ENCODE data around the gene ATP7B. TPM values are rescaled to one million over a fixed set of nuclear protein-coding genes. Genes with fewer than 3 reads are reported as not detected.
"Not testable (repeated sequence)": the region's sequence is repeated elsewhere in the genome, so short reads cannot be mapped to it uniquely, and the experiment has no call there.

ATP7B gene
- total RNA-seq, 1 donor from 2014 or later = 3.8 TPM

GRCh38 chr13:52043675-52044074 is 32.4 kb upstream of the ATP7B start:
- no peak overlapping the region for H3K27ac ChIP-seq (replicated peaks)
- peaks cover 7% of the 10 kb centered on the region for H3K9me3 ChIP-seq (replicated peaks)
- no peak overlapping the region for H3K4me3 ChIP-seq
- H3K36me3 ChIP-seq = no peaks in the 10 kb centered on the region
- no peaks in the 10 kb centered on the region for H3K27me3 ChIP-seq (ENCODE audit: low read depth)
- no peaks in the 10 kb centered on the region for H3K4me1 ChIP-seq
- DNase-seq = no peak
- intact Hi-C loops (cut with micrococcal nuclease) = no loop called here
- TF ChIP-seq, protein P1, sequence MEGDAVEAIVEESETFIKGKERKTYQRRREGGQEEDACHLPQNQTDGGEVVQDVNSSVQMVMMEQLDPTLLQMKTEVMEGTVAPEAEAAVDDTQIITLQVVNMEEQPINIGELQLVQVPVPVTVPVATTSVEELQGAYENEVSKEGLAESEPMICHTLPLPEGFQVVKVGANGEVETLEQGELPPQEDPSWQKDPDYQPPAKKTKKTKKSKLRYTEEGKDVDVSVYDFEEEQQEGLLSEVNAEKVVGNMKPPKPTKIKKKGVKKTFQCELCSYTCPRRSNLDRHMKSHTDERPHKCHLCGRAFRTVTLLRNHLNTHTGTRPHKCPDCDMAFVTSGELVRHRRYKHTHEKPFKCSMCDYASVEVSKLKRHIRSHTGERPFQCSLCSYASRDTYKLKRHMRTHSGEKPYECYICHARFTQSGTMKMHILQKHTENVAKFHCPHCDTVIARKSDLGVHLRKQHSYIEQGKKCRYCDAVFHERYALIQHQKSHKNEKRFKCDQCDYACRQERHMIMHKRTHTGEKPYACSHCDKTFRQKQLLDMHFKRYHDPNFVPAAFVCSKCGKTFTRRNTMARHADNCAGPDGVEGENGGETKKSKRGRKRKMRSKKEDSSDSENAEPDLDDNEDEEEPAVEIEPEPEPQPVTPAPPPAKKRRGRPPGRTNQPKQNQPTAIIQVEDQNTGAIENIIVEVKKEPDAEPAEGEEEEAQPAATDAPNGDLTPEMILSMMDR (IDR thresholded peaks at IDR 0.05; ENCODE audit: borderline replicate concordance) = no peak

GRCh38 chr13:52036037-52036436 is 24.8 kb upstream of the ATP7B start:
- H3K27ac ChIP-seq (replicated peaks) = no peak overlapping the region
- H3K9me3 ChIP-seq (replicated peaks) = no peaks in the 10 kb centered on the region
- TF ChIP-seq, protein P1 (IDR thresholded peaks at IDR 0.05; ENCODE audit: borderline replicate concordance) = no peak
- no peaks in the 10 kb centered on the region for H3K4me1 ChIP-seq
- H3K27me3 ChIP-seq (ENCODE audit: low read depth) = no peaks in the 10 kb centered on the region
- no peaks in the 10 kb centered on the region for H3K36me3 ChIP-seq
- intact Hi-C loops (cut with micrococcal nuclease) = no loop called here
- no peak for DNase-seq
- H3K4me3 ChIP-seq = no peak overlapping the region

DNA sequence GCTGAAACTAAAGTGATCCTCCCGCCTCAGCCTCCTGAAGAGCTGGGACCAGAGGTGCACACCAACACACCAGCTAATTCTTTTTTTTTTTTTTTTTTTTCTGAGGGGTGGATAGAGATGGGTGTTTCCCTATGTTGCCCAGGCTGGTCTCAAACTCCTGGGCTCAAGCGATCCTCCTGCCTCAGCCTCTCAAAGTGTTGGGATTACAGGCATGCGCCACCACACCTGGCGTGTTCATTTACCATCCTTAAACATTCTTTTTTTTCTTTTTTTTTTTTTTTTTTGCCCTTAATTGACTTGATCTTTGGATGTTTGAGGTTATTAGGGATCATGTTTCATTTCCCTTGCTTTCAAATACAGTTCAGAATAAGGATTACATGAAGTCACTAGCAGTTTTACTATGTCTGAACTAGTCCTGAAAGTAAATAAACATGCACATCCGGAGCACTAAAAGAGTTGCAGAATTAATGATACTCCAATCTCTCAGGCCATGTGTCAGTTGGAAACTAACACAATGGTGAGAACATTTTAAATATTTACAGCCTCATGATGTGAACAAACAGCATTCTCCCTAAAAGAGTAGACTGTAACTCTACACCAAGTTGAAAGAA is 23.5 kb upstream of the ATP7B start:
- TF ChIP-seq, protein P1 (IDR thresholded peaks at IDR 0.05; ENCODE audit: borderline replicate concordance) = no peak
- no peak for DNase-seq
- no peaks in the 10 kb centered on the region for H3K27me3 ChIP-seq (ENCODE audit: low read depth)
- no peaks in the 10 kb centered on the region for H3K36me3 ChIP-seq
- intact Hi-C loops (cut with micrococcal nuclease) = no loop called here
- no peaks in the 10 kb centered on the region for H3K9me3 ChIP-seq (replicated peaks)
- no peak overlapping the region for H3K4me3 ChIP-seq
- H3K27ac ChIP-seq (replicated peaks) = no peak overlapping the region
- no peaks in the 10 kb centered on the region for H3K4me1 ChIP-seq

- TF ChIP-seq, protein P1 (IDR thresholded peaks at IDR 0.05; ENCODE audit: borderline replicate concordance) = no peak
- Histone ChIP-seq H3K36me3 (peaks cover 14% of the 10 kb centered on the region), H3K9me3 (replicated peaks) (no peaks in the 10 kb centered on the region), H3K27me3 (ENCODE audit: low read depth) (no peaks in the 10 kb centered on the region), H3K27ac (replicated peaks) (no peak overlapping the region), H3K4me3 (no peak overlapping the region), H3K4me1 (no peaks in the 10 kb centered on the region)
- DNase-seq = no peak
- intact Hi-C loops (cut with micrococcal nuclease) = no loop called here
Measured at GRCh38 chr13:52033039-52033438, 21.8 kb upstream of the ATP7B start.

- intact Hi-C loops (cut with micrococcal nuclease); H3K27me3 ChIP-seq (ENCODE audit: low read depth); H3K27ac ChIP-seq (replicated peaks); H3K9me3 ChIP-seq (replicated peaks); H3K4me3 ChIP-seq; H3K4me1 ChIP-seq; DNase-seq: not testable (repeated sequence)
- H3K36me3 ChIP-seq = peaks cover 31% of the 10 kb centered on the region
Measured at GRCh38 chr13:52030401-52030800, 19.2 kb upstream of the ATP7B start.

DNA sequence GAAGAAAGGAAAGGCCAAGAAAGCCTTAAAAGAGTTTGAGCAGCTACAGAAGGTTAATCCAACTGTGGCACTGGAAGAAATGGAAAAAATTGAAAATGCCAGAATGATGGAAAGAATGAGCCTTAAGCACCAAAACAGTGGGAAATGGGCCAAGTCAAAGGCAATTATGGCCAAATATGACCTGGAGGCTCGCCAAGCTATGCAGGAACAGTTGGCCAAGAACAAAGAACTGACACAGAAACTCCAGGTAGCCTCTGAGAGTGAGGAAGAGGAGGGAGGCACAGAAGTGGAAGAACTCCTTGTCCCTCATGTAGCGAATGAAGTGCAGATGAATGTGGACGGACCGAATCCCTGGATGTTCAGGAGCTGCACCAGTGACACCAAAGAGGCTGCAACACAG is 18.3 kb upstream of the ATP7B start:
- intact Hi-C loops (cut with micrococcal nuclease) = no loop called here
- TF ChIP-seq, protein P1 (IDR thresholded peaks at IDR 0.05; ENCODE audit: borderline replicate concordance) = no peak
- Histone ChIP-seq H3K4me3 (no peak overlapping the region), H3K4me1 (peaks cover 4% of the 10 kb centered on the region), H3K36me3 (peaks cover 39% of the 10 kb centered on the region), H3K9me3 (replicated peaks) (no peaks in the 10 kb centered on the region), H3K27ac (replicated peaks) (no peak overlapping the region), H3K27me3 (ENCODE audit: low read depth) (no peaks in the 10 kb centered on the region)
- DNase-seq = no peak

Measured in left ventricle myocardium inferior (tissue), 1 donor.